ENCODE measurements around the gene JOSD2.

GRCh38 chr19:50468818-50469217 is 42.2 kb downstream of the JOSD2 start:
- no peak for TF ChIP-seq CTCF (conservative IDR thresholded peaks at IDR 0.05; ENCODE audit: low read depth, low read length)
- TF ChIP-seq POLR2A (IDR thresholded peaks at IDR 0.05; ENCODE audit: low read depth, low read length) = no peak
- no peak for TF ChIP-seq FOS (IDR thresholded peaks at IDR 0.05; ENCODE audit: low read depth, low read length)
- no peak for TF ChIP-seq USF2 (IDR thresholded peaks at IDR 0.05; ENCODE audit: low read depth, low read length)
- TF ChIP-seq SMC3 (IDR thresholded peaks at IDR 0.05; ENCODE audit: low read depth, low read length) = no peak
- no peak for TF ChIP-seq ELK1 (IDR thresholded peaks at IDR 0.05; ENCODE audit: borderline replicate concordance, low read depth, low read length)
- TF ChIP-seq RFX5 (IDR thresholded peaks at IDR 0.05; ENCODE audit: low read depth, low read length) = no peak
- TF ChIP-seq RAD21 (IDR thresholded peaks at IDR 0.05; ENCODE audit: low read length) = no peak
- no peak for TF ChIP-seq CEBPB (IDR thresholded peaks at IDR 0.05; ENCODE audit: low read depth, low read length)
- no peak for TF ChIP-seq MAFK (IDR thresholded peaks at IDR 0.05; ENCODE audit: low read depth, low read length)

All from IMR-90 (cell line).